Measurements from ENCODE around the gene OR52N1.
A peak's percentile ranks its signal among the peaks of the same experiment; 100 is the strongest.

OR52N1 gene

GRCh38 chr11:5791165-5791564, at the start of gene OR52N1:
Gene OR52N1 (minus strand): TSS chr11:5791265. CDS start chr11:5788816, 2,449 bp downstream.
- DNase-seq (ENCODE audit: low read depth), result no peak

DNA sequence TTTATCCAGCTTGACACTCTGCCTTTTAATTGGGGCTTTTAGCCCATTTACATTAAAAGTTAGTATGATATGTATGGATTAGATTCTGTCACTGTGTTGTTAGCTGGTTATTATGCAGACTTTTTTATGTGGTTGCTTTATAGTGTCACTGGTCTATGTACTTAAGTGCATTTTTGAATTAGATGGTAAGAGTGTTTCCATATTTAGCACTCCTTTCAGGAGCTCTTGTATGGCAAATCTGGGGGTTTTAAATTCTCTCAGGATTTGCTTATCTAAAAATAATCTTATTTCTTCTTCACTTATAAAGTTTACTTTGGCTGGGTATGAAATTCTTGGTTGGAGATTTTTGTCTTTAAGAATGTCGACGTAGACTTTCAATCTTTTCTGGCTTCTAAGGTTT, 46.6 kb upstream of the OR52N1 start:
- DNase-seq (ENCODE audit: low read depth), result no peak

GRCh38 chr11:5833446-5833845, 42.4 kb upstream of the OR52N1 start:
- DNase-seq (ENCODE audit: low read depth), result no peak

- DNase-seq (ENCODE audit: low read depth), result no peak
Measured at GRCh38 chr11:5831196-5831829, 40.2 kb upstream of the OR52N1 start.

DNA sequence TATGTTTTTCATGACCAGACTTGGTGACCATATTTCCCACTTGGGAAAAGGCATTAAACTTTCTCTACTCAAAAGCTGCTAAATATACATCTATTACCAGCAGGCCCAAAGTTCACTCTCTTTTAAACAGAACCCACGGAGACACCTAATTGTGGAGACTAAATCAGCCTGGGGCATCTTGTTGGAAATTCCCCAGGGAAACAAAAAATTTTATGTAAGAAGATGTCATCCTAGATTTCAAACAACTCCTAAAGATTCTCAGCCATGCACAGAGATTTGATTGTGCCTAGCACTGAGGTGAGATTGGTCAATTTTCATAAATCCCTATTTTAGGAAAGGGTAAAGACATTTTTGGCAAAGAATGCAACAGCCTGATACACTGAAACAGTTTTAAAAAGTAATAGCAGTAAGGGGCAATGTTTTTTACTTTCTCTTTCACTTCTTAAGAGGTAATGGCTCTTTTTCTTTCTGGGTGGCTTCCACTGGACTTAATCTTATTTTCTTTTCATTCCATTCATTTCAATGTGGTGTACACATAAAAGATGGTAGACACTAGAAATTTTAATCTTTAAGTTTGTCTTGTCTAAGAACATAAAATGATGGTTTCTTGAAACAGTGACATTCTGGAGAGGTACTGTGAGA, 27.3 kb upstream of the OR52N1 start:
- DNase-seq (ENCODE audit: low read depth), result no peak

- no peak for DNase-seq (ENCODE audit: low read depth)
Measured at GRCh38 chr11:5815534-5815933, 24.5 kb upstream of the OR52N1 start.

DNA sequence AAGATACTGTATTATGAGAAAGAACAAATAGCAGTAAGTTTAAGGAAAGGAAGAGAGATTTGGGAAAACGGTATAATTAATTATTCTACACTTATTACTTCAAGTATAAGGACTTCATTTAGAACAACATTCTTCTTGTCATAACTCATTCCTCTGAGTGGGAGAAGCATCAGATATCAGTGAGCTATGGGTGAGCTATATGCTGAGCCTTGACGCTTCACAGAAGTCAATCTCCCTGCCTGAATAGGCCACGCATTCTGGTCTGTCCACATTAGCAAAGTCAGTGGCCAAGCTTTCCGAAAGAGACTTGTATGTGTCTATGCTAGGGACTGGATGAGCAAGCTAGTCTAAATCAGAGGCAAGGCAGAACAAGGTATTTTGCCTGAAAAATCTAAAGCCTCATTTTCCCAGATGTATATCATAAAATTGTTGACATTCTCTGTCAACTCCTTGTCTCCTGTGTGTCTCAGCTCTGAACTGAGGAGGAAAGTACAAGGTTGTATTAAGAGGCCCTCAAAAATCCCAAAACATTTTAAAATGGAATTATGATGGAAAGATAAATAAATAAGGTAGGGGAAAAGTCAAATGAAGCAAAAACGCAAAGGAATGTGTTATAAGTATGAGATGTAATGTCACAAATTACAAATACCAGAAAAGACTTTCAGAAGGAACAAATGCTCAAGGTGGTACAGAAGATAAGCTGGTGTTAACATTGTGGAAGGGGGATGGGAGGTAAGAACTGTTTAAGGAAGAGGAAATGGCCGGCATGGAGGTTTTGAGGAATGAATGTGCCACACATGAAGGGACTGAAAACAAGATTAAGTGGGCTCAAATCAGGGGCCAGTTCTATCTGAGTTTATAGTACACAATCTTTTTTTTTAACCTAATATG, 19.1 kb upstream of the OR52N1 start:
- no peak for DNase-seq (ENCODE audit: low read depth)

- no peak for DNase-seq (ENCODE audit: low read depth)
Measured at GRCh38 chr11:5809122-5809519, 18.1 kb upstream of the OR52N1 start.

GRCh38 chr11:5808500-5809121, 17.5 kb upstream of the OR52N1 start, which contains the start of gene OR52N2:
Gene OR52N2 (plus strand): TSS chr11:5808924. CDS start chr11:5820336, 11,412 bp downstream.
- peak; percentile 53 for DNase-seq (ENCODE audit: low read depth)

- DNase-seq (ENCODE audit: low read depth), result no peak
Measured at GRCh38 chr11:5807580-5807979, 16.5 kb upstream of the OR52N1 start.

DNA sequence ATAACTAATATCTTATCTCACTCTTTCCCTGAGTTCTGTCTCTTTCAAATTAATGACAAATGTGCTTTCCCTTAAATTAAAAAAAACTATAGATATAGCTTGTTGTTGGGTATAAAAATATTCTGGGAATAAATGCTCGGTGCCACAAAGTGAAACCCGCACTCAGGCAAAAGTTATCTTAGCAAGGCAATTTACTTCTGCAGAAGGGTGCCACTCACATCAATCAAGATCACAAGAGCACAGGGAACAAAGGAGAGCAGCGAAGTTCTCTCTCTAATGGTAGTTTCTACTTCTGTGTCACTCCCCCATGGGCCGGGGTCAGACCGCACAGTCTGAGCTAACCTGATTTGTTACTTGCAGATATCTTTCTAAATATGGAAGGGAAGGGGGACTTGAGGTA, 12.9 kb upstream of the OR52N1 start:
- DNase-seq (ENCODE audit: low read depth), result no peak

DNA sequence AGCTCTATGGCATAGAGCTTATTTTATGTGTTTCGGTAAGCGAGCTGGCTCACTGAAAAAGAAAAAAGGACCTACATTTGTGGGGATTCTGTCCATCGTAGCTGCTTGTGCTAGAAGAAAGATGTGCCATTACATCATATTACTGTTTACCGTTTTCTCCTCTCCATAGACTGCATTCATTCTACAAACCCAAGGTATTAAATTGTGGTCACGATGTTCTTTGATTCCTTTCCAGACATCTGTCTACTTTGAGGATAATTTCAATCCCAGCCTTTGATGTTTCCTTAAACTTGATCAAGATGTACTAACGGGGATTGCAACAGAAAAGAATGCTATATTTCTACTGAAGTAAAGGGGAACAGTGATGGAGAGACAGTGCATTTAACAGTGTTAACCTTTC, 5.5 kb upstream of the OR52N1 start:
- DNase-seq (ENCODE audit: low read depth), result no peak

DNA sequence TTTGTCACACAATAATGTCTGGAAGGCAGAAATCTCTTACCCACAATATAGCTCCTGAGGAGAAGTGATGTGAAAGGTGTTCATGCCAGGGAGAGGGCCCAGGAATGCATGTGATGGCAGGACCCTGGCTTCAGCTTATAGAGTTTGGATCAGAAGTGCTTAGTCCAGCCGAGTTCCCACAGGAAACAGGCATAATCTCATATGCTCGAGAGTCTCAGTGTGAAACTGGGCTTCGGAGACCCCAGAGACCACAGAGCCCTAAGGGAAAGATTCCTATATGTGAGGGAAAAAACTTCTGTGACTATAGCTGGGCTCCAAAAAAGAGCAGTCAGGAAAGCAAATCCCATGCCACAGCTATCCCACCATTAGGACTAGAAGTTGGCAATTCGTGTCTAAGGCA, 7.8 kb downstream of the OR52N1 start, which contains the start of gene OR52N5:
OR52N5 (minus strand) TSS at position 101 of the 400 bp plus-strand sequence. CDS start 4,721 bp downstream, outside the sequence.
- no peak for DNase-seq (ENCODE audit: low read depth)

DNA sequence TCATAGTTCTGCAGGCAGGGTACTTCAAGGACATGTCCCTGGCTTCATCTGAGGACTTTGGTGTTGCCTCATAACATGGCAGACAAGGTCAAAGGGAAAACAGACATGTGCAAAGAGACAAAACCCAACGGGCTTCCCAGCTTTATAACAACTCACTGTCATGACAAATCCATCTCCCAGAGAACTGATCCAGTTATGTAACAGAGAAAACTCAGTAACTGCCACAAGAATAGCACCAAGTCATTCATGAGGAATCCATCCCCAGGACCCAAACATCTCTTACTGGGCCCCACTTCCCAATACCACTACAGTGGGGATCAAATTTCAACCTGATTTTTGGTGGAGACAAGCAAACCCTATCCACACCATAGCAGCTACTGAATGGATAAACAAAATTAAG, 24.0 kb downstream of the OR52N1 start:
- DNase-seq (ENCODE audit: low read depth), result no peak

DNA sequence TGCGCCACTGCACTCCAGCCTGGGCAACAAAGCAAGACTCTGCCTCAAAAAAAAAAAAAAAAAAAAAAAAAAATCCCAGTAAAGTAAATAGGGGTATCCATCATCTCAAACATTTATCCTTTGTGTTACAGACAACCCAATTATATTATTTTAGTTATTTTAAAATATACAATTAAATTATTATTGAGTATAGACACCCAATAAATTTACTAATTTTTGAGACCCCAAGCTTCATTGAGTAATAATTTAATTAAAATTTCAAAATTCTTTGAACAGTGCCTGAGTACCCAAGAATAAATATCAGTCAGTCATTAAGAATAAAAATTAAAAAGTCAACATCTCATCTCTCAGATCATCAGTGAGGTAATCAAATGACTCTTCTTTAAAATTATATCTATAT, 37.1 kb downstream of the OR52N1 start, which contains the start of gene OR52N4:
OR52N4 (plus strand) TSS at position 301 of the 400 bp plus-strand sequence. CDS start 498 bp downstream, outside the sequence.
- no peak for DNase-seq (ENCODE audit: low read depth)

GRCh38 chr11:5749836-5750235, 41.2 kb downstream of the OR52N1 start:
- DNase-seq (ENCODE audit: low read depth), result no peak

DNA sequence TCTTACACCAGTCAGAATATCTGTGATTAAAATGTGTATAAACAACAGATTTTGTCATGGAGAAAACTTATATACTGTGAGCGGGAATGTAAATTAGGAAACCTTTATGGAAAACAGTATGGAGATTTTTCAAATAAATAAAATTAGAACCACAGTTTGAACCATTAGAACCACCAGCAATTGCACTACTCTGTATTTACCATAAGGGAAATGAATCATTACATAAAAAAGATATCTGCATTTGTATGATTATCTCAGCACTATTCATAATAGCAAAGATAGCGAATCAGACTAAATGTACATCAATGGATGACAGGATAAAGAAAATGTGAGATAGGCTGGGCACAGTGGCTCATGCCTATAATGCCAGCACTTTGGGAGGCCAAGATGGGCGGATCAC, 44.5 kb downstream of the OR52N1 start:
- DNase-seq (ENCODE audit: low read depth), result no peak

- DNase-seq (ENCODE audit: low read depth), result no peak
Measured at GRCh38 chr11:5738431-5738830, 52.6 kb downstream of the OR52N1 start.

GRCh38 chr11:5737670-5738392, 53.2 kb downstream of the OR52N1 start:
- no peak for DNase-seq (ENCODE audit: low read depth)

DNA sequence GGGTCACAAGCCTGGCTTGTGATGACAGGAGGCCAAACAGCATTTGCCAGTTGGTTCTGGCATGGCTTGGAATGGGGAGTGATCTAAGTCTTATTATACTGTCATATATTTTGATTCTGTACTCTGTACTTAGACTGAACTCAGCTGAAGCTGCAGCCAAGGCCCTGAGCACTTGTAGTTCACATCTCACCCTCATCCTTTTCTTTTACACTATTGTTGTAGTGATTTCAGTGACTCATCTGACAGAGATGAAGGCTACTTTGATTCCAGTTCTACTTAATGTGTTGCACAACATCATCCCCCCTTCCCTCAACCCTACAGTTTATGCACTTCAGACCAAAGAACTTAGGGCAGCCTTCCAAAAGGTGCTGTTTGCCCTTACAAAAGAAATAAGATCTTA, 54.0 kb downstream of the OR52N1 start:
- DNase-seq (ENCODE audit: low read depth), result no peak
